Lower leg skin (tissue), 4 donors: Measurements from ENCODE around the gene STPG3. TPM values are rescaled to one million over a fixed set of nuclear protein-coding genes. Genes with fewer than 3 reads are reported as not detected.
A peak's percentile ranks its signal among the peaks of the same experiment; 100 is the strongest.
"Not testable (repeated sequence)": the region's sequence is repeated elsewhere in the genome, so short reads cannot be mapped to it uniquely, and the experiment has no call there.

Experiments
- DNase-seq, 2 donors: peaks; one replicate each; pipeline ENCODE4 v3.0.0-alpha.2; 2019; ENCODE audit warnings: low spot score in 2 of 2
- H3K4me3 ChIP-seq: fragments of 200-600 bp; sonication (generic); 2 replicates; pipeline ENCODE4 v1.5.1; 2017; ENCODE audit warnings: mild to moderate bottlenecking, low read depth; ENCODE audit not compliant: poor library complexity, severe bottlenecking
- POLR2A ChIP-seq, 2 donors: fragments of 450-650 bp; IDR thresholded peaks; one replicate each; pipeline ENCODE4 v1.6.1; 2016 to 2017; ENCODE audit warnings: antibody characterized with exemption in 2 of 2, mild to moderate bottlenecking in 1 of 2, moderate library complexity in 1 of 2
- WGBS, 2 donors: methylation state at CpG; one replicate each; pipeline ENCODE4 v1.1.5; 2018; 5-methylcytosine and 5-hydroxymethylcytosine counted together
- intact Hi-C: fragments of 100-400 bp; cut with DNase I; formaldehyde crosslinking; loops from one replicate; pipeline ENCODE4 v1.15.0; 2023; ENCODE audit warnings: low total_unique reads
- total RNA-seq, 4 donors: library from RNA; depleted of rRNA; stranded (reverse); fragments of >200 nt; gene quantifications; one replicate each; pipeline ENCODE4 v1.1.0, GENCODE V29; 2016
- TF ChIP-seq, protein P1 (sequence below), 3 donors: fragments of 450-650 bp; IDR thresholded peaks; one replicate each; pipeline ENCODE4 v1.5.1; 2016; ENCODE audit warnings: antibody characterized with exemption in 3 of 3, mild to moderate bottlenecking in 3 of 3, moderate library complexity in 2 of 3

STPG3 gene
- total RNA-seq, 4 donors from 2014 or later: not detected

DNA sequence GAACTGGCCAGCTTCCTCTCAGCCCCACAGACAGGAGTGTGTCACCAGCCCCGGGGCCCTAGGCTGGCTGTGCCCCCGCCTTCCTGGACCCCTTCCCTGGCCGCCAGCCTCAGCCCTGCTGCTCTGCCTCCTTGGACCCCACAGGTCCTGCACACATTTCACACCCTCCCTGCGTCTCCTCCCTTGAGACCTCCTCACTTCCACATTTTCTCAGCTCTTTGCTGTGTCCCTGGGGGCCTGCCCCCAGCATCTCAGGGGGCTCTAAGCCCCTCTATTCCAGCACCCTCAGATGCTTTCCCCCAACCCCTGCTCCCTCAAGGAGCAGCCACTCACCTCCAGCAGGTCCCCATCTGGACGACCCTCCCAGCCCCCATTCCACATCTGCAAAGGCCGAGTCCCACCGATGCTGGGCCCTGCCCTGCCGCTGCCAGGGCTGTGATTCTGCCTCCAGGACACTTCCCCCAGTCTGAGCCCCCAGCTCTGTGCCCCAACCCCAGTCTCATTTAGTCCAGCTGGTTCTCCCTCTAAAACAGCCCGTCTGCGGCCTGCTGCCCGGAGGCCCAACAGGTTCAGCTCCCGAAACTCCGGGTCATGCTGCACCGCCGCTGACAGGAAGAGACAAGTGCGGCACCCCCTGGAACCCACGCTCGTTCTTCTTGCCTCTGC lies 16.2 kb upstream of the STPG3 start:
- H3K4me3 ChIP-seq: no peak overlapping the region
- WGBS, 2 donors: 66 to 74% methylated on average over 17 of the region's 18 CpGs
- intact Hi-C loops: no loop called here
- DNase-seq: no peak
- no peak for TF ChIP-seq POLR2A (IDR thresholded peaks at IDR 0.05)
- TF ChIP-seq, protein P1, sequence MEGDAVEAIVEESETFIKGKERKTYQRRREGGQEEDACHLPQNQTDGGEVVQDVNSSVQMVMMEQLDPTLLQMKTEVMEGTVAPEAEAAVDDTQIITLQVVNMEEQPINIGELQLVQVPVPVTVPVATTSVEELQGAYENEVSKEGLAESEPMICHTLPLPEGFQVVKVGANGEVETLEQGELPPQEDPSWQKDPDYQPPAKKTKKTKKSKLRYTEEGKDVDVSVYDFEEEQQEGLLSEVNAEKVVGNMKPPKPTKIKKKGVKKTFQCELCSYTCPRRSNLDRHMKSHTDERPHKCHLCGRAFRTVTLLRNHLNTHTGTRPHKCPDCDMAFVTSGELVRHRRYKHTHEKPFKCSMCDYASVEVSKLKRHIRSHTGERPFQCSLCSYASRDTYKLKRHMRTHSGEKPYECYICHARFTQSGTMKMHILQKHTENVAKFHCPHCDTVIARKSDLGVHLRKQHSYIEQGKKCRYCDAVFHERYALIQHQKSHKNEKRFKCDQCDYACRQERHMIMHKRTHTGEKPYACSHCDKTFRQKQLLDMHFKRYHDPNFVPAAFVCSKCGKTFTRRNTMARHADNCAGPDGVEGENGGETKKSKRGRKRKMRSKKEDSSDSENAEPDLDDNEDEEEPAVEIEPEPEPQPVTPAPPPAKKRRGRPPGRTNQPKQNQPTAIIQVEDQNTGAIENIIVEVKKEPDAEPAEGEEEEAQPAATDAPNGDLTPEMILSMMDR (IDR thresholded peaks at IDR 0.05): no peak

DNA sequence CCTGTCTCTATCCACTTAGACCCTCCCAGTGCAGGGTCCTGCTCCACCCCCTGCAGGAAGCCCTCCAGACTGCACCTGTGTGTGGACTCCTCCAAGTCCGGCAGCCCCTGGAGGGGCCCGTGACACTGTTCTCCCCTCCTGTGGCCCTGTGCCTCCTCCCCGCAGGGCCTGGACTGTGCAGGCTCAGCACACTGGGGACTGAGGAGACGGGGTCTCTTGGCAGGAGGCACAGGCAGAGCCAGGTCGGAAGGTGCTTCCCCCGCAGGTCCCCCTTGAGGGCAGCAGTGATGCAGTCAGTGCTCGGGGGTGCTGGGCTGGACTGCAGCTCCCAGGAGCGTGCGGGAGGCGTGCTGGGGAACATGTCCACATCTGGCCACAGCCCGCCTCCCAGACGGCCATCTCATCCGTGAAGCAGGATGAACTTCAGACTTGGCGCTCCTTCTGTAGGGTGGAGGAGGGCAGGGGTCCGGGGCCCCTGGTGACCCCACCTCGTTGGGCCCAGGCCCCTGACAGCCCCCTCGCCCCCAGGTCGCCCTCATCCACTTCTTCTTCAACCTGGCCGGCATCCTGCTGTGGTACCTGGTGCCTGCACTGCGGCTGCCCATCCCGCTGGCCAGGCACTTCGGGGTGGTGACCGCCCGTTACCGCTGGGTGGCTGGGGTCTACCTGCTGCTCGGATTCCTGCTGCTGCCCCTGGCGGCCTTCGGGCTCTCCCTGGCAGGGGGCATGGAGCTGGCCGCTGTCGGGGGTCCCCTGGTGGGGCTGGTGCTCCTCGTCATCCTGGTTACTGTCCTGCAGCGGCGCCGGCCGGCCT lies 15.5 kb upstream of the STPG3 start:
- no peak overlapping the region for H3K4me3 ChIP-seq
- TF ChIP-seq POLR2A (IDR thresholded peaks at IDR 0.05): no peak
- TF ChIP-seq, protein P1 (IDR thresholded peaks at IDR 0.05): no peak
- no peak for DNase-seq
- intact Hi-C loops: no loop called here
- 72 to 75% methylated on average over 18 to 32 of the region's 35 CpGs for WGBS, 2 donors

DNA sequence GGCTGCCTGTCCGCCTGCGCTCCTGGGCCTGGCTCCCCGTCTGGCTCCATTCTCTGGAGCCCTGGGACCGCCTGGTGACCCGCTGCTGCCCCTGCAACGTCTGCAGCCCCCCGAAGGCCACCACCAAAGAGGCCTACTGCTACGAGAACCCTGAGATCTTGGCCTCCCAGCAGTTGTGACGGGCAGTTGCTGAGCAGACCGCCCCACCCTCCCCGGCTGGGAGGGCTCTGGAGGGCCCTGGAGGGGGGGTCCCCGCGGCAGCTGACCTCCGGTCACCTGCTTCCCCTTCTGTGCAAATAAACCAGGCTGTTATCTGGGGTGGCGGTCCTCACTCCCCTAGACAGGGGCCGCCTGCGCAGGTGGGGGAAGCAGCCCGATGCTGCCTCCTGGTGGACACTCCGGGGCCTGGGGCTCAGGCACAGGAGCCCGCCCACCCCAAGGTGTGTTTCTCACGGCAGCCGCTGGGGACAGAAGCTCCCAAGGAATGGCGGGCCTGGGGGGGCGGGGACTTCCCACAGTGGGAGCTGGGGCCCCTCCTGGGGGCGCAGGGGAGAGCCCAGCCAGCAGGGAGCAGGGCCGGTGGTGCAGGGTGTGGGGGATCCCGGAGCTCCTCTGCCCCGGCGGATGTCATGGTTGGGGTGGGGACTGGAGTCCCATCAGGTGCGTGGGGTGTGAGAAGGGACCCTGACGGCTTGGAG lies 14.7 kb upstream of the STPG3 start:
- WGBS, 2 donors: 22 to 35% methylated on average over 18 to 21 of the region's 31 CpGs
- H3K4me3 ChIP-seq: no peak overlapping the region
- DNase-seq: peak; percentile 75 to 95
- intact Hi-C loops: no loop called here
- no peak for TF ChIP-seq POLR2A (IDR thresholded peaks at IDR 0.05)
- TF ChIP-seq, protein P1 (IDR thresholded peaks at IDR 0.05): peak in 1 of 3 donors; percentile 64

DNA sequence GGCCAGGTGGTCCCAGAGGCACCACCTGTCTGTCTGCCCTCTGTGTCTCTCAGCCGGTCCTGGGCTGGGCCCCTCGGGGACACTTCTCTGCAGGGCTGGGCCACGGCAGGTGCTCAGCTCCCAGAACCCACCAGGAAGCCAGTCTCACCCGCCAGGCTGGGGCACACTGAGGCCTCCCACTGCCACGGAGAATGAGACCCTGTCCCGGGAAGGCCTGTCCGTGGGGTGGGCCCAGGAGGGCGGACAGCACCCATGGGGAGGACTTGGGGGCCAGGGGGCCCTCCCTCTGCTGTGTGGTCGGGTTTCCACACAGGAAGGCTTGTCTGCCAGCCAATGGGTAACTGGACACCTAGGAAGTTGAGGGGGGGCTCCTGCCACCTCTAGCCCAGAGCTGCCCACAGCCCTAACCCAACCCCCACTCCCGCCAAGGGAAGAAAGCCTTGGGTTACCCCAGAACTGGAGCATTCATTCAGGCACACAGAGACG lies 14.1 kb upstream of the STPG3 start:
- TF ChIP-seq, protein P1 (IDR thresholded peaks at IDR 0.05): no peak
- TF ChIP-seq POLR2A (IDR thresholded peaks at IDR 0.05): no peak
- WGBS, 2 donors: 42 to 95% methylated on average over 2 to 11 of the region's 11 CpGs
- no peak overlapping the region for H3K4me3 ChIP-seq
- intact Hi-C loops: no loop called here
- no peak for DNase-seq

DNA sequence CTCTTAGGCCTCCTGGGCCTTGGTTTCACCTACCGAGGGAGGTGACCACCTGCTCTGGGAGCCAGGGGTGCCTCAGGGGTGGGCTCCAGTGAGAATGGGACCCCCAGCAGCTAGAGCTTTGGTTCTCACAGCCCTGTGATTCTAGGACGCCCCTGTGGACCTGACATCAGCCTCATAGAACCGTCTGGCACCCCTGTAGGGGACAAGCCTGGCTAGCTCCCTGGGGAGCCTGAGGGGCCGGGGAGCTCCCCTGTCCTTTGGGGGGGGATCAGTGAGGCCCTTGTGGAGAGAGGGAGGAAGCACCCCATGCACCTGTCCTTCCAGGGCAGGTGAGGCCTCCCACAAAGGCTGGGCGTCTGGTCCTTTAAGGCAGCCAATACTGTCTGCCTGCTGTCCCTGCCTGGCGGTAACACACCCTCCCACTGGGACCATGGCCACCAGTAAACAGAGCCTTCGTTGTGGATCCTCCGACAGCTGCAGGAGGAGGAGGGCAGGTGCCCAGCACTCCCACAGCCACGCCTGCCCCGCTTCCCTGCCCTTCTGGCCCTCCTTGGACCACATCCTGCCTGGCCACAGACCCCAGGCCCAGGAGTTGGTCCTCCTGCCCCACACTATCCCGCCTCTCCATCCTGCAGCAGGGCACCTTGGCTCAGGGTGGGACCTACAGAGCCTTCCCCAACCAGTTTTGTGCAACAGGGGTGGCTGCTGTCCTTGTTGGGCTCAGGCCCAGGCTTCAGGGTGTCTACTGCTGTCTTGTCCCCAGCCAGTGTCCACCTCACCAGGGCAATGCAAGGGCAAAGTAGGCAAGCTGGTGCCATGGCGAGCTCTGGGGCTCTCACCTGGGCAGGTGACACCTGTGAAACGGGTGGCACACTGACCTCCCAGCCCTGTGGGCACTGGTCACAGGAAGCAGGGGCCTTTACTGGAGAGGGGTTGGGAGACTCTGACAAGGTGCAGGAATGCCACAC lies 13.0 kb upstream of the STPG3 start:
- WGBS, 2 donors: 49 to 55% methylated on average over 8 to 13 of the region's 13 CpGs

DNA sequence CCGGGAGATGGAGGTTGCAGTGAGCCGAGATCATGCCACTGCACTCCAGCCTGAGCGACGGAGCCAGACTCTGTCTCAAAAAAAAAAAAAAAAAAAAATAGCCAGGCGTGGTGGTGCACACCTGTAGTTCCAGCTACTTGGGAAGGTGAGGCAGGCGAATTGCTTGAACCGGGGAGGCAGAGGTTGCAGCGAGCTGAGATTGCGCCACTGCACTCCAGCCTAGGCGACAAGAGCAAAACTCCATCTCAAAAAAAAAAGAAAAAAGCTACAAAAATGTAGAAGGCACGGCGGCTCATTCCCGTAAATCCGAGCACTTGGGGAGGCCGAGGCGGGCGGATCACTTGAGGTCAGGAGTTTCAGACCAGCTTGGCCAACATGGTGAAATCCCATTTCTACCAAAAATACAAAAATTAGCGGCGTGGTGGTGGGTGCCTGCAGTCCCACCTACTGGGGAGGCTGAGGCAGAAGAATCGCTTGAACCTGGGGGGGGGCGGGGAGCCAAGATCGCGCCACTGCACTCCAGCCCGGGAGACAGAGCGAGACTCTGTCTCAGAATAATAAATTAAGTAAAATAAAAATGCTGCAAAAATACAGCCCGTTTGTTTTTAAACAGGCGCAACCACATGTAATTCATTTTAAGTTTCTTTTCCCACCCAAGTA lies 11.4 kb upstream of the STPG3 start:
- 46 to 57% methylated on average over 27 of the region's 27 CpGs for WGBS, 2 donors
- DNase-seq, intact Hi-C loops: not testable (repeated sequence)
- H3K4me3 ChIP-seq: peak overlapping the region; percentile 37

More for the DNA sequence above, 13.0 kb upstream of the STPG3 start:
- no peak for DNase-seq
- intact Hi-C loops: no loop called here
- no peak for TF ChIP-seq POLR2A (IDR thresholded peaks at IDR 0.05)
- TF ChIP-seq, protein P1 (IDR thresholded peaks at IDR 0.05): no peak
- H3K4me3 ChIP-seq: no peak overlapping the region
